Esophagus muscularis mucosa (tissue), 3 donors: ENCODE data around the gene WWOX.

ENCODE experiments used
- POLR2AphosphoS5 ChIP-seq, 2 donors: sonication (generic); formaldehyde crosslinking; IDR thresholded peaks; one replicate each; pipeline ENCODE4 v1.6.1; 2017; ENCODE audit warnings: antibody characterized with exemption in 2 of 2
- TF ChIP-seq, protein P1 (sequence below), 3 experiments: fragments of 200-600 bp in 2 of 3; fragments of 450-650 bp in 1 of 3; sonication (generic) in 2 of 3; IDR thresholded peaks; one replicate each; pipeline ENCODE4 v1.5.1; 2017 to 2019; ENCODE audit warnings: antibody characterized with exemption in 3 of 3, mild to moderate bottlenecking in 2 of 3, moderate library complexity in 1 of 3

DNA sequence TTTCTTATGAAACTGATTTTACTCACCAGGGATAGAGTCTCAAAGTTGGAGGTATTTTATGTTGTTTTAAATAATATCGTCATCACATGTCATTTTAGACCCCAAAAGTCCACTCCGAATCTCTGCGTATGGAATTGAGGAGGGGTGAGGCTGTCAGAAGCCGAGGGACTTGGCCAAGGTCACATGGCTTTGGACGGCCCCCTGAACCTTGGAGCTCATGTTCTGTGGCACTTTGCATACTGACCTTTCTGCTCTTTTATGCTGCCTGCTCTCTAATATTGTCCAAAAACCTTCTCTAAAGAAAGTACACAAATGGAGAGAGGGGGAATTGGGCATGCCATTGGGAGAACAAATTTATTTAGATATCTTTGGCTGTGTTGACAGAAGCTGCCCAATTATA, 700.0 kb downstream of the WWOX start:
- TF ChIP-seq, protein P1, sequence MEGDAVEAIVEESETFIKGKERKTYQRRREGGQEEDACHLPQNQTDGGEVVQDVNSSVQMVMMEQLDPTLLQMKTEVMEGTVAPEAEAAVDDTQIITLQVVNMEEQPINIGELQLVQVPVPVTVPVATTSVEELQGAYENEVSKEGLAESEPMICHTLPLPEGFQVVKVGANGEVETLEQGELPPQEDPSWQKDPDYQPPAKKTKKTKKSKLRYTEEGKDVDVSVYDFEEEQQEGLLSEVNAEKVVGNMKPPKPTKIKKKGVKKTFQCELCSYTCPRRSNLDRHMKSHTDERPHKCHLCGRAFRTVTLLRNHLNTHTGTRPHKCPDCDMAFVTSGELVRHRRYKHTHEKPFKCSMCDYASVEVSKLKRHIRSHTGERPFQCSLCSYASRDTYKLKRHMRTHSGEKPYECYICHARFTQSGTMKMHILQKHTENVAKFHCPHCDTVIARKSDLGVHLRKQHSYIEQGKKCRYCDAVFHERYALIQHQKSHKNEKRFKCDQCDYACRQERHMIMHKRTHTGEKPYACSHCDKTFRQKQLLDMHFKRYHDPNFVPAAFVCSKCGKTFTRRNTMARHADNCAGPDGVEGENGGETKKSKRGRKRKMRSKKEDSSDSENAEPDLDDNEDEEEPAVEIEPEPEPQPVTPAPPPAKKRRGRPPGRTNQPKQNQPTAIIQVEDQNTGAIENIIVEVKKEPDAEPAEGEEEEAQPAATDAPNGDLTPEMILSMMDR (IDR thresholded peaks at IDR 0.05) = no peak
- TF ChIP-seq POLR2AphosphoS5 (IDR thresholded peaks at IDR 0.05) = no peak
